MM.1S (cell line): Measurements from ENCODE around the gene POLD2.

Experiments
- CTCF ChIP-seq: fragments of 300-600 bp; sonication (generic); IDR thresholded peaks from 2 replicates; pipeline ENCODE4 v1.5.1; 2016; ENCODE audit warnings: antibody characterized with exemption, low read length, mixed read lengths
- EZH2 ChIP-seq: fragments of 300-600 bp; sonication (generic); optimal IDR thresholded peaks from 2 replicates; pipeline ENCODE3; 2017; ENCODE audit warnings: low read depth, mild to moderate bottlenecking, antibody characterized with exemption, low read length, mixed read lengths
- EZH2phosphoT487 ChIP-seq: fragments of 300-600 bp; sonication (generic); IDR thresholded peaks from 2 replicates; pipeline ENCODE4 v1.6.1; 2018; ENCODE audit warnings: antibody characterized with exemption, low read length

GRCh38 chr7:44154703-44155102, 31.4 kb upstream of the POLD2 start:
- TF ChIP-seq CTCF (no peak), EZH2 (no peak), EZH2phosphoT487 (no peak)
